Duodenal mucosa (tissue), 2 donors: ENCODE measurements around the gene CCNO.

Experiments used
- H3K27ac ChIP-seq: one replicate; pipeline ENCODE4 v1.7.0; 2013; ENCODE audit warnings: low read depth, low read length
- H3K27me3 ChIP-seq, 2 donors: one replicate each; pipeline ENCODE4 v1.7.0; 2013; ENCODE audit warnings: low read length in 2 of 2, control low read depth in 1 of 2; ENCODE audit not compliant: insufficient read depth in 2 of 2, control insufficient read depth in 1 of 2
- H3K36me3 ChIP-seq, 2 donors: one replicate each; pipeline ENCODE4 v1.7.0; 2013; ENCODE audit warnings: low read length in 2 of 2, control low read depth in 1 of 2; ENCODE audit not compliant: insufficient read depth in 2 of 2, control insufficient read depth in 1 of 2
- H3K4me1 ChIP-seq, 2 donors: one replicate each; pipeline ENCODE4 v1.7.0; 2013; ENCODE audit warnings: low read length in 2 of 2, control low read depth in 1 of 2; ENCODE audit not compliant: insufficient read depth in 2 of 2, control insufficient read depth in 1 of 2
- H3K4me3 ChIP-seq, 2 donors: one replicate each; pipeline ENCODE4 v1.7.0; 2013; ENCODE audit warnings: low read length in 2 of 2, low read depth in 1 of 2
- H3K9ac ChIP-seq, 2 donors: one replicate each; pipeline ENCODE4 v1.7.0; 2013; ENCODE audit warnings: low read length in 2 of 2, low read depth in 1 of 2
- H3K9me3 ChIP-seq, 2 donors: one replicate each; pipeline ENCODE4 v1.7.0; 2013; ENCODE audit warnings: low read length in 2 of 2, control low read depth in 1 of 2; ENCODE audit not compliant: control insufficient read depth in 1 of 2

The CCNO gene

DNA sequence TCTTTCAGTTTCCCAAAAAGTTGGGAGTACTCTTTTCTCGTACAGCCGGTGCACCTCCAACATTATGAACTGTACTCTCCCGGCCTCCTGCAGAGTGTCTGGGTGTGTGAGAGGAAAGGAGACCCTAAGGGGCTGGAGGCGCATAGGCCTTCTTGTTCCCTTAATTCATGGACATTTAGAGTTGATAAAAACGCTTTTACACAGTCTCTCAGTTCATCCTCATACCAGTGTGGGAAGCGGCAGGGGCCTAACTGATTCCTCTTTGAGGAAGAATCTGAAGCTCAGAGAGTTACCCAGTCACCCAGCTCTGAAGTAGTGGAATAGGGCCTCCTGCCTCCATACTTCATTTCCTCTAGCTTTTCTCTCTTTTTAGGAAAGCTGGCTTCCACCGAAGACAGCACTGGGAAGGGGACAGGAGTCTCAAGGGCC, 9.6 kb downstream of the CCNO start:
- Histone ChIP-seq H3K27me3 (peaks cover 80 to 83% of the 10 kb centered on the region in 2 donors), H3K27ac (no peak overlapping the region), H3K9me3 (no peaks in the 10 kb centered on the region), H3K4me1 (peaks cover 23 to 27% of the 10 kb centered on the region in 2 donors), H3K4me3 (peak overlapping the region in 1 of 2 donors; percentile 53), H3K9ac (no peak overlapping the region), H3K36me3 (no peaks in the 10 kb centered on the region)

DNA sequence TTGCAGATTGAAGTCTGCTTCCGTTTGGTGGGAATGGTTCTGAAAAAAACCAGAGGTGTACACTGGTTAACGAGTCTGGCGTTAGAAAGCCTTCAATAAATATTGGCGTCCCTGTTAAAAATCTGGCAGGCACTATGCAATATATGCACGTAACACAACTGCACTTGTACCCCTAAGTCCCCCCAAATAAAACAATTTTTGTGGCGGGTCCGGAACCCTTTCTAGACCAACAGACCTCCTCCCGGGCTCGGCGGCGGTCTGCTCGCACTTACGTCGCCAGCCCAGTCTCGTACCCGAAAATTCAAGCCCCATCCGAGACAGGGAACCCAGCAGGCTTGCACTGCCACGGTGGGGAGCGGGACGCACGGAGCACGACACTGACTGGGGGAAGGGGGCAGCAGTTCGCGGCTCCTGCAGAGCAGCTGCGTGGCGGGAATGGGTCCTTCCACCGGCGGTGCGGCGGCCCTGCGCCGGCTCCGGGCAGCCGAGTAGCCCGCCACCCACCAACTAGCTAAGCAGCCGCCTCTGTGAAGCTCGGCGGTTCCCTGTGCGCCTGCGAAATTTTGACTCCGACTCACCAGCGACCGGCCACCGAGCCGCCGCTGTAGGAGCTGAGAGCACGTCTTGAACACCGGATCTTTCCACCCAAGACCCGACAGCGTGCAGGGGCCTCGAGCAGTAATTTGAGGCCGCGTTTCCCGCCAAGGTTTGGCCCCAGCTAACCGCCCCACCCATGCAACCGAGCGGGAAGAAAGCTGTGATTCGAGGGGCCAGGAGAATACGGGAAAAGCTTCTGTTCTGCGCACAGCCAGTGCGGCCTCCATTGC, 10.2 kb downstream of the CCNO start:
- H3K4me3 ChIP-seq = peak overlapping the region; percentile 17 to 53
- H3K9ac ChIP-seq = no peak overlapping the region
- H3K9me3 ChIP-seq = no peaks in the 10 kb centered on the region
- no peaks in the 10 kb centered on the region for H3K36me3 ChIP-seq
- peaks cover 23 to 27% of the 10 kb centered on the region in 2 donors for H3K4me1 ChIP-seq
- peaks cover 74 to 76% of the 10 kb centered on the region in 2 donors for H3K27me3 ChIP-seq
- H3K27ac ChIP-seq = no peak overlapping the region

DNA sequence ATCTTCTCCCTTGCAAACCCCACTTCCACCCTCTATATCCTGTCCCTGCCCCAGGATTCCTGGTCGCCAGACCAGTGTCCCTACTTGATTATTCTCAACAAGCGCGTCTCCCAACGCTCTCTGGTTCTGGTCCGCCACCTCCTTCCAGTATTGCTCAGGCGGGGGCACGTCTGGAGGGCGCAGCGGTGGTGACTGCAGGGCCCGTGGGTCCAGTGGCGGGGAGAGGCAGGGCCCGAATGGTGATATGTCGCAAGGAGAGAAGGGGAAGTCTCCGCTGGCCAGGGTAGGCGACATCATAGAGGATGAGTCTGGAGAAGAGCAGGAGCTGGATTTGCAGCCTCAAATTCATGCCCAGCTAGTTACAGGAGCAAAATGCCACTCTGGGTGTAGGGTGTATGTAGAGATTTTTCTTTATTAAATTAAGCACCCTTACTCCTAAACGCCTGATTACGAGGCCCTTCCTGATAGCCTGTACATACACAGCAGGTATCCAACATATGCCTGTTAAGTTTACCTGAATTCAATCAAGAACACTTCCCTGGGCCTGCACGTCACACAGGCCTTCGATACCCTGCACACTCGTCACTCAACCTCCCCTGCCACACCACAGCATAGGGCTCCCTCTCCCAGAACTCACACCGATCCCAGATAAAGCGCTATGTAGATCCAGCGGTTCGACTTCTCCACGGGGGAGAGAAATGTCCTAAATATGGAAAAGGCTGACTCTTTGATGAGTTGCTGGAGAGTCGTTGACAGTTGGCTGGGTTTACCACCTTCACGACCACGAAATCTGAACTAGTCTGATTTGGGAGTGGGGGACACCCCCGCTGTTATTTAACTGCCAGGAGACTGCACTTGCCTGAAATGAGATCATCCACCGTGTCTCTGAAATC, 11.1 kb downstream of the CCNO start:
- Histone ChIP-seq H3K4me1 (peaks cover 16 to 23% of the 10 kb centered on the region in 2 donors), H3K27ac (no peak overlapping the region), H3K27me3 (peaks cover 65 to 68% of the 10 kb centered on the region in 2 donors), H3K4me3 (no peak overlapping the region), H3K9ac (no peak overlapping the region), H3K36me3 (no peaks in the 10 kb centered on the region), H3K9me3 (no peaks in the 10 kb centered on the region)

DNA sequence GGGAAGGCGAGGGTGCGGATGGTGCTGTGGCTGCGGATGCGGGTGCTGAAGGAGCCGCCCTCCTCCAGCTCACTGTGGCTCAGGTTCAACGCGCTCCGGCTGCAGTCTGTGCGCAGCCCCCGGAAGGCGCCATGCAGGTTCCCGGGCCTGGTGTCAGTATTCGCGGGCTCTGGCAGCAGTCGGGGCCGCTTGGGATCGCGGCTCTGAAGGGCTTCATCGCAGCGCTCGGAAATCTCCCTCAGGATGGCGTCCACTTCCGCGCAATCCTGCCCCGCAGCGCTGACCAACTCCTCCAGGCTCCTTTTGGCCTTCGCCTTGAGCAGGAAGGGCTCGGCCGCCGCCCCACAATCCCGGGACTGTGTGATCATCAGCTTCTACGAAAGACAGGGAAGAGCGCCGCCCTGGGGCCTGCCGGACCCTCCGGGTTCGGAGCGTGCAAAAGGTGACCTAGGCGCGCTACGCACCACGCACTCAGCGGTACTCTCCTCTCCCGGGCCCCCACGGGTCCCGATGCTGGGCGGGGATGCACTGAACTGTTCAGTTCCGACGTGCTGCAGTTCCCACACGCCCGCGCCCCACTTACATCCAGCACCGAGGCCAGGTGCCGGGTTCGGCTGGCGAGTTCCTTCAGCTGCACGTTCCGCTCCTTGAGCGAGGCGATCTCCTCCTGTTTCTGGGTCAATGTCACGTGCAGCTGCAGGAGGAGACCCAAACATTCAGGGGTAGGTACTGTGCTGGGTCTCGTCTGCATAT, 12.8 kb downstream of the CCNO start:
- peaks cover 12 to 16% of the 10 kb centered on the region in 2 donors for H3K4me1 ChIP-seq
- H3K9ac ChIP-seq = no peak overlapping the region
- H3K36me3 ChIP-seq = no peaks in the 10 kb centered on the region
- H3K27me3 ChIP-seq = peaks cover 51 to 52% of the 10 kb centered on the region in 2 donors
- H3K27ac ChIP-seq = no peak overlapping the region
- peak overlapping the region; percentile 50 to 58 for H3K4me3 ChIP-seq
- H3K9me3 ChIP-seq = no peaks in the 10 kb centered on the region

DNA sequence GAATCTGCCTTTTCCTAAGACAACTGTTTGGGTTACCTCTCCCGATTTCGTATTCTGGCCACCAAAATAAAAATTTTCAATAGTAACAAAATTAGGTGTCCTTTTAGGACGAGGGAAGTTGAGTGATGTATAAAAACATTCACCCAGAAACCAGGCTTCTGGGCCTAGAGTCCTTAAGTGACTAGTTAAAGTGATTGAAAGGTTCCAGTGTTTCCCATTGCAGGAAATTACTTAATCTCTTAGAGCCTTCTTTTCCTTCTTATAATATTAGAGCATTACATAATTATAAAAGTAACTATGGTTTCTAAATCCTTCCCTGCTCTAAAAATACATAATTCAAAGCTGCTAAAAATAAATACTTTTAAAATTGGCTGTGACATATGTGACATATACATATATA, 13.6 kb downstream of the CCNO start:
- H3K27me3 ChIP-seq = peaks cover 44% of the 10 kb centered on the region in 2 donors
- no peak overlapping the region for H3K27ac ChIP-seq

DNA sequence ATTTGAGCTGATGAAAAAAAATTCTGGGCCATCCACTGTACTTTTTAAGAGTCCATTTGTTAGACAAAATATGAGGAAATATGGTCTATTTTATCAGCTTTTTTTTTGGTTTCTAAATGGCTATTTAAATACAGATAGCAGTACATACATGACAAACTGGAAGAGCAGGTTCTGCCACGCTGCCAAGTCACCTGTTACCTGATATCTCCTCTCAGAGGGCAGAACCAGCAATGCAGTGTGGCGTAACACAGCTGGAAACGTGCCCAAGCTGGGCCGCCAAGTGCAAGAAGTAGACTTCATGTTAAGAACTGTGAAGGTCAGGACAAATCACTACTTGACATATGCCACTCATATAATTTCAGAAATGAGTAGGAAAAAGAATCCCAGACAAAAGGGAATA, 14.4 kb downstream of the CCNO start:
- H3K9me3 ChIP-seq = no peaks in the 10 kb centered on the region
- H3K27ac ChIP-seq = no peak overlapping the region
- peaks cover 12 to 16% of the 10 kb centered on the region in 2 donors for H3K4me1 ChIP-seq
- peak overlapping the region in 1 of 2 donors; percentile 28 for H3K4me3 ChIP-seq
- H3K9ac ChIP-seq = no peak overlapping the region
- H3K36me3 ChIP-seq = no peaks in the 10 kb centered on the region
- H3K27me3 ChIP-seq = peaks cover 36 to 38% of the 10 kb centered on the region in 2 donors

More for the DNA sequence above, 13.6 kb downstream of the CCNO start:
- H3K9me3 ChIP-seq = no peaks in the 10 kb centered on the region
- no peaks in the 10 kb centered on the region for H3K36me3 ChIP-seq
- H3K4me3 ChIP-seq = no peak overlapping the region
- H3K9ac ChIP-seq = no peak overlapping the region
- H3K4me1 ChIP-seq = peaks cover 12 to 16% of the 10 kb centered on the region in 2 donors

DNA sequence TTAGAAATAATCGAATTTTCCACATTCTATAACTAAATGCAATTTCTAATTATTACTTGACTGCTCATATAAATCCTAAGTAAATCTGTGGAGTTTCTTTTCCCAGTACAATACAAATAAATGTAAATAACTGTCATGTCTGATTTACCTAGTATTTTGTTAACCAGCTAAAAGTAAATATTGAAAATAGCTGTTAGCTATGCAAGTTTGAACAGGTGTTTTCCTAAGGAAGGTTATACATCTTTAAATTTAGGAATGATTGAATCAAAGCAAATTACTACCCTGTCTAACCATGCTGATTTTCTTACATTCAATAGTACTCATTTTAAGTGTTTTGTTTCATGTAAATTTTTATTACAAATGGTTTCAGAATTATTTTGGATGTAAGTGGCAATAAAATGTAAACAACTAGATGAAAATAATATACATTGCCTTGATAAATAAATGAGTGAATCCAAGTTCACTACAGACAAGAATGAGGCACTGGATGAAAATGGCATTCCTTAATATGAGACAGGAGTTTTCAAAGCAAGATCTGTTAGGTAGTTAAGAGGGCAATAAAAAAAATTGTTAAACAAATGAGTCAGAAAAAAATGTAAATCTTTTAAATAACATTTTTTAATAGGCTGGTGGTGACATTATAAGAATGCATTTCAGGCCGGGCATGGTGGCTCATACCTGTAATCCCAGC, 22.1 kb downstream of the CCNO start:
- H3K36me3 ChIP-seq = no peaks in the 10 kb centered on the region
- H3K27ac ChIP-seq = no peak overlapping the region
- H3K9ac ChIP-seq = no peak overlapping the region
- no peaks in the 10 kb centered on the region for H3K9me3 ChIP-seq
- no peak overlapping the region for H3K4me3 ChIP-seq
- H3K4me1 ChIP-seq = no peaks in the 10 kb centered on the region
- peaks cover 0 to 4% of the 10 kb centered on the region in 2 donors for H3K27me3 ChIP-seq

DNA sequence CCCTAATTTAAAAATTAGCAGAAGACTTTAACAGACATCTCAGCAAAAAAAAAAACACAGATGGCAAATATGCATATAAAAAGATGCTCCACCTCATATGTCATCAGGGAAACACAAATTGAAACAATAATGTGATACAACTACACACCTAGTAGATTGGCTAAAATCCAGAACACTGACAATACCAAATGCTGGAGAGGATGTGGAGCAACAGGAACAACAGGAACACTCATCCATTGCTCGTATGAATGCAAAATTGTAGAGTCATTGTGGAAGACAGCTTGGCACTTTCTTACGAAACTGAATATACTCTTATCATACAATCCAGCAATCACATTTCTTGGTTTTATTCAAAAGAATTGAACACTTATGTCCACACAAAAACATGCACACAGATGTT, 28.4 kb downstream of the CCNO start:
- no peak overlapping the region for H3K4me3 ChIP-seq

DNA sequence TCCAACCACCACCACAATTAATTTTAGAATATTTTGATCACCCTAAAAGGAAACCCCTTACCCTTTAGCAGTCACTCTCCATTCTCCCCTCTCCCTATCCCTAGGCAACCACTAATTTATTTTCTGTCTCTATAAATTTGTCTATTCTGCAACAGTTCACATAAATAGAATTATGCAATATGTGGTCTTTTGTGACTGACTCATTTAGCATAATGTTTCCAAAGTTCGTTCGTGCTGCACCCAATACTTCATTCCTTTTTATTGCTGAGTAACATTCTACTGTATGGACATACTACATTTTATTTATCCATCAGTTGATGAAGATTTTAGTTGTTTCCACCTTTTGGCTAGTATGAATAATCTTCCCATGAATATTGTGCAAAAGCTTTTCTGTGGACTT, 42.2 kb downstream of the CCNO start:
- Histone ChIP-seq H3K4me1 (no peaks in the 10 kb centered on the region), H3K4me3 (no peak overlapping the region), H3K9me3 (no peaks in the 10 kb centered on the region), H3K27me3 (peaks cover 12 to 31% of the 10 kb centered on the region in 2 donors), H3K27ac (no peak overlapping the region), H3K36me3 (no peaks in the 10 kb centered on the region), H3K9ac (no peak overlapping the region)

More for the DNA sequence above, 28.4 kb downstream of the CCNO start:
- Histone ChIP-seq H3K9ac (no peak overlapping the region), H3K27me3 (peaks cover 0 to 4% of the 10 kb centered on the region in 2 donors), H3K4me1 (no peaks in the 10 kb centered on the region), H3K36me3 (no peaks in the 10 kb centered on the region), H3K27ac (no peak overlapping the region), H3K9me3 (no peaks in the 10 kb centered on the region)
